ENCODE results near the gene TRIM17. TPM values are rescaled to one million over a fixed set of nuclear protein-coding genes. Genes with fewer than 3 reads are reported as not detected.

TRIM17 gene
- total and polyA plus RNA-seq, 9 of the 15 experiments (the other 6 are each of a cell fraction or from before 2014, with no cell fraction given): not detected

GRCh38 chr1:228463559-228464455 lies 47.1 kb upstream of the TRIM17 start (continued):
- no peak for TF ChIP-seq HOXB6 (CRISPR knock-in tag; IDR thresholded peaks at IDR 0.05; ENCODE audit: borderline replicate concordance)
- TF ChIP-seq SUPT5H (IDR thresholded peaks at IDR 0.05): no peak
- peak; percentile 94 for TF ChIP-seq TARDBP (IDR thresholded peaks at IDR 0.05)
- peak; percentile 85; the same call in 1 of the 2 replicates for TF ChIP-seq ETS1 (conservative IDR thresholded peaks at IDR 0.05; ENCODE audit: control insufficient read depth, low read depth, low read length)
- no peak for TF ChIP-seq KLF16 (IDR thresholded peaks at IDR 0.05)
- peak; percentile 77 for TF ChIP-seq POLR2G (IDR thresholded peaks at IDR 0.05; ENCODE audit: low read depth, low read length)
- TF ChIP-seq MGA (IDR thresholded peaks at IDR 0.05): peak; percentile 82
- peak; percentile 28; the same call in 1 of the 2 replicates for TF ChIP-seq E2F3 (CRISPR knock-in tag; IDR thresholded peaks at IDR 0.05)
- TF ChIP-seq NR2C2 (CRISPR knock-in tag; IDR thresholded peaks at IDR 0.05): no peak; the same call in none of the 2 replicates
- peak; percentile 98 for TF ChIP-seq NR2C2 (tag; IDR thresholded peaks at IDR 0.05)
- peak; percentile 82 for TF ChIP-seq CTCFL (IDR thresholded peaks at IDR 0.05; ENCODE audit: borderline replicate concordance, insufficient read depth, low read depth, low read length, poor library complexity, severe bottlenecking)
- TF ChIP-seq MBD2 (IDR thresholded peaks at IDR 0.05; ENCODE audit: borderline replicate concordance, low read depth): peak; percentile 31; the same call in 1 of the 2 replicates

Measured in K562 (cell line).